HG03135 (cell line): ENCODE measurements around the gene RALGPS1.

Source experiments
- ATAC-seq: cut with Tn5 transposase; IDR thresholded peaks from one replicate; pipeline ENCODE4 v1.9.1; 2021; ENCODE audit warnings: mild to moderate bottlenecking, moderate library complexity; ENCODE audit not compliant: unreplicated experiment

RALGPS1 gene

DNA sequence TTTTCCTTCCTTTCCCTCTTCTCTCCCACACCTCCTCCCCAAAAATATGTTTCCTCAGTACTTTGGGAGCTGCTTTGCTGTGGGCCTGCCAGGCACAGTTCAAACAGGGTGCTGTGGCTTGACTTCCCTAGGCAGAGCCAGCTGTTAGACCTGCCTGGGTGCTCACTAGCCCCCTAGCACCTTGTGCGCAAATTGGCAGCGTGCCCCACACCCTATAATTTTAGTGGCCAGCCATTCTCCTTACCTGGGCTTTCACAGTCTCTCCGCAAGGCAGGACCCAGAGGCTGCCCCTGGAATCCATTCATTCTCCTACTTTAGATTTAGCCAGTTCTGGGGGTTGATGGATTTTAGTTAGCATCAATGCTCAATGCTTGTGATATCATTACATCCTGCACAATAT, 135.6 kb downstream of the RALGPS1 start:
- no peak for ATAC-seq

GRCh38 chr9:127050591-127051001, 136.0 kb downstream of the RALGPS1 start:
- ATAC-seq: no peak

- no peak for ATAC-seq
Measured at GRCh38 chr9:127051881-127052595, 137.5 kb downstream of the RALGPS1 start.

GRCh38 chr9:127053057-127053821, 138.7 kb downstream of the RALGPS1 start:
- ATAC-seq: no peak

DNA sequence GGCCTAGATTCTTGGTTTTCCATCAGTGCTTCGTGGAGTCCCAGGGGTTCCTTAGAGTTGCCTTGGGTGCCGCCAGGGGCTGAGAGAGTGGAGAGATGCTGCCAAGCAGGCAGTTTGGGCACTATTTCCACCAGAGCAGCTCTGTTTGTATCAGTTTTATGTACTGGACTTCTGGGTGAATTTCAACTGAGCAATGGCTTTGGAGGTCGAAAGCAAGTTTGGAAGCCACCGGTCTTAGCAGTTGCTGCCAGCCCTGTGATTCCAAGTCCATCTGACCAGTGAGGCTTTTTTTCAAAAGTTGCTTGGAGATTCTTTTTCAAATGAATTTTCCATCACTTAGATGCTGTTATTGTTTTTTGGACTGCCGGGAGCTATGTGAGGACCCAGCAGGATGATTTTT, 139.4 kb downstream of the RALGPS1 start:
- ATAC-seq: no peak

- ATAC-seq: no peak
Measured at GRCh38 chr9:127055745-127056402, 141.3 kb downstream of the RALGPS1 start.

GRCh38 chr9:127056446-127056845, 141.9 kb downstream of the RALGPS1 start:
- ATAC-seq: no peak

- no peak for ATAC-seq
Measured at GRCh38 chr9:127058011-127058644, 143.5 kb downstream of the RALGPS1 start.

DNA sequence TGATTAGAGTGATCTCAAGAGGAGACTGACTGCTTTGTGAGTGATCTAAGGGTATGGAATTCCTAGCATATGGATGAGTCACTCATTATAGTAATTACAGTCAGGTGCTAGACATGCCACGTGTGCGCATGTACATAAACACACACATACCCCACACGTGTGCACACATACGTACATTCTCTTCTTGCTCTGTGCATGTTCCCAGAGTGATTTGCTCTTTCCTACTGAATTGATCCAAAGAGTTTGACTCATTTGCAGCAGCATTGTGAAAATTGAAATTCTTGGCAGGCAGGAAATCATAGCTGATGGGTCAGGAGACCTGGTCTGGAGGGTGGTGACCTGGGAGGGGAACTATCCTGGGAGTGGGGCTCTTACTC, 144.1 kb downstream of the RALGPS1 start:
- ATAC-seq: no peak

DNA sequence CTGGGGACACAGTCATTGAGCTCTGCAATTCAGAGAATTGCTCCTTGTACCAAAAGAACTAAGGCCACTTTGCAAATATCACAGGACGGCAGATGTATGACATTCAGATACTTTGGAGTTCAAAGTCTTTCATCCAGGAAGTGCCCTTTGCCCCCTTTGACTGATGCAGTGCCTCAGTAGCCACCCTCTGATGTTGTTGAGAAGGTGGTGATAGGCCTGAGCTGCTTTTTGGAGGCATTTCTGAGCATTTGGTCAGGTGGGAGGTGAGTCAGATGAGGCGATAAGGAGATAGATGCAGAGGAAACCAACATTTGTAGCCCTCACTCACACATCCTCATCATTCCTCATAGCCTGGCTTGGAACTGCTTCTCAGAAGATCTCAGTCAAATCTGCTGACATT, 144.4 kb downstream of the RALGPS1 start:
- no peak for ATAC-seq

- no peak for ATAC-seq
Measured at GRCh38 chr9:127059765-127060361, 145.3 kb downstream of the RALGPS1 start.

DNA sequence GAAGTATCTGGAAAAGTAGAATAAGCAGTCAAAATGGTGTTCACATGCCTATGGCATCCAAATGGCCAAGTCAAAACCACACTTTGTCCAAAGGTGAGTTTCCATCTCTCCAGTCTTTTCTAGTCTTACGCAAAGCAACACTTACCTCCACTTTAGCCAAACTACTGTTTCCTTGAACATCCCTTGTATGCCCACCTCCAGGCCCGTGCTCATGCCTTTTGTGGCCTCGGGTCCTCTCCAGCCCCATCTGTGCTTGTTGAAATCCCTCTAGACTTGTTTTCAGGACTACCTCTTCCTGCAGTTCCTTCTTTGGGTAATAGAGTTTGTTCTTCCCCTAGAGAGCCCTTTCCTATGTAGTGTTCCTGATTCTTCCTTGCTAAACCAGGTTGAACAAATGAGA, 146.8 kb downstream of the RALGPS1 start:
- ATAC-seq: no peak

GRCh38 chr9:127064335-127064734, 149.8 kb downstream of the RALGPS1 start:
- ATAC-seq: no peak

DNA sequence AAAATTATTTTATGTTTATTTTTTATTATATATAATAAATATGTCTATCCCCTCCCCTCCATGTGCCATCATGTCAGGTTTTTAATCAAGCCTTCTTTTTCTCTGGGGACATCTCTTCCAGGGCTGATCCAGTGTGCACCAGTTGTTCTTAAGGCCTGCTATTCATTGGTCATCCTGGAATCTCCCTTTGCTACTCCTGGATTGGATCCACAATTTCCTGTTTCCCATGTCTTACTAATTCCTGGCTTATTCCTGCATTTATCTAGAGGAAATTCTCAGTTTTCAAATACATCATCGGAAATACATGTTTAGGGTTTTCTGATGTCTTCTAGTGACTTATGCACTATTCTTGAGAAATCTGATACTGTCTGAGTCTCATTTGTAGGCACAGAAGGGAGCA, 151.0 kb downstream of the RALGPS1 start:
- no peak for ATAC-seq

DNA sequence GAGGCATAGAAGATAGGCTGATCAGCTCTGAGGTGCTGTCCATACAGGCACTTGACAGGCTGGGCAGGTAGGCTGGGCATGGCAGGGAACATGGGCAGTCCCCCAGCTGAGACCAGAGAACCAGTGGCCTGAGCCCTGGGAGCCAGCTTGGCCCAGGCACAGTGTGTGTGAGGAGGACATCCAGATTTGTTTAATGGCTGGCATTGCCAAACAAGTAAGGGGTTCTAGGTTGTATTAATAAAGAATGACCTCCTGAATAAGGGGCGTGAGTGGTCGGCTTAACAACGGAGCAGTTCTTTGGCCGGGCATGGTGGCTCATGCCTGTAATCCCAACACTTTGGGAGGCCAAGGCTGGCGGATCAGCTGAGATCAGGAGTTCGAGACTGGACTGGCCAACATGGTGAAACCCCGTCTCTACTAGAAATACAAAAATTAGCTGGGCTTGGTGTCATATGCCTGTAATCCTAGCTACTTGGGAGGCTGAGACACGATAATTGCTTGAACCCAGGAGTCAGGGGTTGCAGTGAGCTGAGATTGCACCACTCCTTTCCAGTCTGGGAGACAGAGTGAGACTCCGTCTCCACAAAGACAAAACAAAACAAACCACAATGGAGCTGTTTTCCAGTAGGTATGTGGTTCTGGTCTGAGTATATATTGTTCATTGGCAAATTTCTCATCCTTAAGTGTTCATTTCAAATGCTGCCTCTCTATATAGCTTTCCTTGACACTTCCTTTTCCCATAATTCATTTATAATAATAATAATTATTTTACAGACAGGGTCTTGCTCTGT, 151.7 kb downstream of the RALGPS1 start:
- no peak for ATAC-seq

DNA sequence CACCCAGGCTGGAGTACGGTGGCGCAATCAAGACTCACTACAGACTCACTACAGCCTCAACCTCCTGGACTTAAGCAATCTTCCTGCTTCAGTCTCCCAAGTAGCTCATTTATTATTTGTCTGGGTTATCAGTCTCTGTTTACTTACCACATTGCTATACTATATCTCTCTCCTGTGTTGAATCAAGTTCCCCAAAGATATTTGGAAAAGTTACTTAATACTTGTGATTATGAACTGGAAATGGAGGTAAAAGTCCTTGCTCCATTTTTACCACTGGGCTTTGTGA, 152.2 kb downstream of the RALGPS1 start:
- ATAC-seq: no peak

GRCh38 chr9:127067603-127068220, 153.1 kb downstream of the RALGPS1 start:
- no peak for ATAC-seq

- ATAC-seq: no peak
Measured at GRCh38 chr9:127074561-127075548, 160.3 kb downstream of the RALGPS1 start.
